BLaER1 (cell line): ENCODE measurements around the gene DHDH.
A peak's percentile ranks its signal among the peaks of the same experiment; 100 is the strongest.

Experiments used
- H3K27ac ChIP-seq: shearing (Covaris generic); formaldehyde crosslinking; 2 replicates; pipeline ENCODE4 v1.8.1; 2022
- H3K27me3 ChIP-seq: shearing (Covaris generic); formaldehyde crosslinking; 2 replicates; pipeline ENCODE4 v1.8.1; 2022
- H3K36me3 ChIP-seq: shearing (Covaris generic); formaldehyde crosslinking; 2 replicates; pipeline ENCODE4 v1.8.1; 2022
- H3K4me1 ChIP-seq: shearing (Covaris generic); formaldehyde crosslinking; 2 replicates; pipeline ENCODE4 v1.8.1; 2022
- H3K4me2 ChIP-seq: shearing (Covaris generic); formaldehyde crosslinking; 2 replicates; pipeline ENCODE4 v1.8.1; 2022
- H3K4me3 ChIP-seq: shearing (Covaris generic); formaldehyde crosslinking; 2 replicates; pipeline ENCODE4 v1.8.1; 2022
- H3K9ac ChIP-seq: shearing (Covaris generic); formaldehyde crosslinking; 2 replicates; pipeline ENCODE4 v1.8.1; 2022
- H3K9me3 ChIP-seq: shearing (Covaris generic); formaldehyde crosslinking; 2 replicates; pipeline ENCODE4 v1.8.1; 2022
- H4K20me1 ChIP-seq: shearing (Covaris generic); formaldehyde crosslinking; 2 replicates; pipeline ENCODE4 v1.8.1; 2022
- Cebpa-rat ChIP-seq: shearing (Covaris generic); IDR thresholded peaks from 2 replicates; pipeline ENCODE4 v1.8.1; 2022

The DHDH gene

DNA sequence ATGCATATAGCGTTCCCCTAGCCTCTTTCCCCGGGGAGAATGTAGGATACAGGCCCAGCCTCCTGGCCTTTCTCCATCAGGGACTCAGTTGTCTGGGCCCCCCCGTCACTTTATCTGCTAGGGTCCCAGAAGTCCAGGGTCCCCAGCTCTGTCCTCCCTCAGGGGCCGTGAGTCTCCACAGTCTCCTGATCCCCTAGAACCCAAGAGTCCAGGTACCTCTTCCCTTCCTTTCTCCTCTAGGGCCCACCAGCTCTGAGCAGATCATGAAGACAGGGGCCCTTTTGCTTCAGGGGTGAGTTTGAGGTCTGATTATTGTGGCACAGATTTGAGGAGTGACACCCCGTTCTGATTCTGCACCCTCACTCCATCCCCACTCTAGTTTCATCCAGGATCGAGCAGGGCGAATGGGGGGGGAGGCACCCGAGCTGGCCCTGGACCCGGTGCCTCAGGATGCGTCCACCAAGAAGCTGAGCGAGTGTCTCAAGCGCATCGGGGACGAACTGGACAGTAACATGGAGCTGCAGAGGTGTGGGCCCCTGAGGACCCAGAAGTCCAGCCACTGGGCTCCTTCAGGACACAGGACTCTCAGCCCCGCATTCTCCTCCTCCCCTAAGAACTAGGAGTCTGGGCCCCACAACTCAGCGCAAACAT, 21.9 kb downstream of the DHDH start:
- peaks cover 21% of the 10 kb centered on the region for H3K36me3 ChIP-seq
- peak overlapping the region; percentile 90 for H3K4me2 ChIP-seq
- peak overlapping the region; percentile 98 for H3K9ac ChIP-seq
- H3K27me3 ChIP-seq = no peaks in the 10 kb centered on the region
- no peak for TF ChIP-seq Cebpa-rat
- peak overlapping the region; percentile 92 for H3K4me3 ChIP-seq
- H3K27ac ChIP-seq = peak overlapping the region; percentile 98
- H4K20me1 ChIP-seq = peaks cover 12% of the 10 kb centered on the region; the same call in 1 of the 2 replicates
- H3K9me3 ChIP-seq = no peaks in the 10 kb centered on the region
- peaks cover 62% of the 10 kb centered on the region for H3K4me1 ChIP-seq

DNA sequence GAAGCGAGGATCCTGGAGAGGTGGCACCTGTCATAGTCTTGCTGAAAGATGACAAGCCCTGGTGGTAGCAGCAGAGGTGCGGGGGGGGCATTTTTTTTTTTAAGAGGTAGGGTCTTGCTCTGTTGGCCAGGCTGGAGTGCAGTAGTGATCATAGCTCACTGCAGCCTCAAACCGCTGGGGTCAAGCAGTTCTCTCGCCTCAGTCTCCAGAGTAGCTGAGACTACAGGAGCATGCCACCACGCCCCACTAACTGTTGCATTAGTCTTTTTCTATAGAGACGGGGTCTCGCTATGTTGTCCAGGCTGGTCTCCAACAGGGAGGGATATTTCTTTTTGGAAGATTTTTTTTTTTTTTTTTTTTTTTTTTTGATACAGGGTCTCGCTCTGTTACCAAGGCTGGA, 24.5 kb downstream of the DHDH start:
- no peak for TF ChIP-seq Cebpa-rat
- peaks cover 54% of the 10 kb centered on the region for H3K4me1 ChIP-seq
- peaks cover 26% of the 10 kb centered on the region for H3K36me3 ChIP-seq
- no peaks in the 10 kb centered on the region for H3K27me3 ChIP-seq
- no peak overlapping the region for H3K27ac ChIP-seq
- H3K4me2 ChIP-seq = no peak overlapping the region
- no peak overlapping the region for H3K4me3 ChIP-seq
- no peak overlapping the region for H3K9ac ChIP-seq
- H3K9me3 ChIP-seq = no peaks in the 10 kb centered on the region
- H4K20me1 ChIP-seq = peaks cover 12% of the 10 kb centered on the region; the same call in 1 of the 2 replicates

DNA sequence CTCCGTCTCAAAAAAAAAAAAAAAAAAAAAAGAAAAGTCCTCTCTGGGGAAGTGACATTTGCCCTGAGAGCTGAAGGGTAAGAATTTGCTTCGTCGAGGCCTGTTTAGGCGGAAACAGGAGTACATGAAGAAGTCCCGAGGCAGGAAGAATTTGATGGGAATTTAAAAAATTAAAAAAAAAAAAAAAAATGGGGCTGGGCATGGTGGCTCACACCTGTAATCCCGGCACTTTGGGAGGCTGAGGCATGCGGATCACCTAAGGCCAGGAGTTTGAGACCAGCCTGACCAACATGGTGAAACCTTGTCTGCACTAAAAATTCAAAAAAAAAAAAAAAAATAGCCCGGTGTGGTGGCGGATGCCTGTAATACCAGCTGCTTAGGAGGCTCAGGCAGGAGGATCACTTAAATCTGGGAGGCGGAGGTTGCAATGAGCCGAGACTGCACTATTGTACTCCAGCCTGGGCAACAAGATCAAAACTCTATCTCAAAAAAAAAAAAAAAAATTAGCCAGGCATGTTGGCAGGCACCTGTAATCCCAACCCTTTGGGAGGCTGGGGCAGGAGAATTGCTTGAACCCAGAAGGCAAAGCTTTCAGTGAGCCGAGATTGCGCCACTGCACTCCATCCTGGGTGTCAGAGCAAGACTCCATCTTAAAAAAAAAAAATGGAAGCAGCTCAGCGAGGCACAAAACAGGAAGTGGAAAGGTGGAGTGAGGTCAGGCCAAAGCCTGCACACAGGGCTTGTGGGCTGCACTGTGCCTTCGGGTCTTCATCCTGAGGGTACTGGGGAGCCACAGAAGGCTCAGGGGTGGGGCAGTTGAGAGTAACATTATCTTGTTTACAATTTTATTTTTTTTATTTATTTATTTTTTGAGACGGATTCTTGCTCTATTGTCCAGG, 26.1 kb downstream of the DHDH start:
- no peak for TF ChIP-seq Cebpa-rat
- Histone ChIP-seq H3K36me3 (peaks cover 26% of the 10 kb centered on the region), H3K4me2 (no peak overlapping the region), H3K27ac (no peak overlapping the region), H3K27me3 (no peaks in the 10 kb centered on the region), H3K4me3 (no peak overlapping the region), H4K20me1 (peaks cover 12% of the 10 kb centered on the region; the same call in 1 of the 2 replicates), H3K4me1 (peaks cover 56% of the 10 kb centered on the region), H3K9me3 (no peaks in the 10 kb centered on the region), H3K9ac (no peak overlapping the region)

DNA sequence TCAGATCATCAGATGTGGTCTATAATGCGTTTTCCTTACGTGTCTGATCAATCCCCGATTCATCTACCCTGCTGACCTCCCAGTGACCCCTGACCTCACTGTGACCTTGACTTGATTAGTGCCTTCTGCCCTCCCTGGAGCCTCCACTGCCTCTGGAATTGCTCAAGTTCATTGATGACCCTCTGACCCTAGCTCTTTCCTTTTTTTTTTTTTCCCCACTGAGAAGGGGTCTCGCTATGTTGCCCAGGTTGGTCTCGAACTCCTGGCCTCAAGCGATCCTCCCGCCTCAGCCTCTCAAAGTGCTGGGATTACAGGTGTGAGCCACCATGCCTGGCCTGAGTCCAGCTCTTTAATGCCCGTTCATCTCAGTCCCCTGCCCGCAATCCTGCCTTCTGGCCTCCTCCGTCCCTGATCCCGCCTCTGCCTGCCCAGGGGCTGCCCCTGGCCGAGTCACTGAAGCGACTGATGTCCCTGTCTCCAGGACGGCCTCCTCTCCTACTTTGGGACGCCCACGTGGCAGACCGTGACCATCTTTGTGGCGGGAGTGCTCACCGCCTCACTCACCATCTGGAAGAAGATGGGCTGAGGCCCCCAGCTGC, 27.7 kb downstream of the DHDH start:
- no peak overlapping the region for H3K9ac ChIP-seq
- H3K4me2 ChIP-seq = peak overlapping the region; percentile 99; the same call in 1 of the 2 replicates
- peaks cover 11% of the 10 kb centered on the region for H4K20me1 ChIP-seq
- H3K4me1 ChIP-seq = peaks cover 49% of the 10 kb centered on the region
- no peaks in the 10 kb centered on the region for H3K27me3 ChIP-seq
- H3K36me3 ChIP-seq = peaks cover 24% of the 10 kb centered on the region
- H3K9me3 ChIP-seq = no peaks in the 10 kb centered on the region
- H3K27ac ChIP-seq = peak overlapping the region; percentile 89
- H3K4me3 ChIP-seq = no peak overlapping the region
- TF ChIP-seq Cebpa-rat = no peak

DNA sequence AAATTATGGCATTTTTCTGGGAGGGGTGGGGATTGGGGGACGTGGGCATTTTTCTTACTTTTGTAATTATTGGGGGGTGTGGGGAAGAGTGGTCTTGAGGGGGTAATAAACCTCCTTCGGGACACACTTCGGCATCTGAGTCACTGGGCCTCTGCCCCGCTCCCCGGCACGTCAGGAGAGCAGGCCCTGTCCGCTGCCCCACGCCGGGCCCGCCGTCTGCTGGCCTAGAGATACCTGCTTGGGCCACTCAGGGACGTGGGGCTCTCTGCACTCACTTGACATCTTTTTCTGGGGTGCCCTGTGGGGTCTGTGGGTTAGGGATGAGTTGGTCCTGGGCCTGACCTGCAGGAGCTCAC, 28.2 kb downstream of the DHDH start:
- no peaks in the 10 kb centered on the region for H3K27me3 ChIP-seq
- peaks cover 15% of the 10 kb centered on the region for H4K20me1 ChIP-seq
- no peak for TF ChIP-seq Cebpa-rat
- H3K9ac ChIP-seq = peak overlapping the region; percentile 72
- no peak overlapping the region for H3K4me3 ChIP-seq
- peak overlapping the region; percentile 89 for H3K27ac ChIP-seq
- H3K9me3 ChIP-seq = no peaks in the 10 kb centered on the region
- H3K36me3 ChIP-seq = peaks cover 25% of the 10 kb centered on the region
- H3K4me1 ChIP-seq = peaks cover 50% of the 10 kb centered on the region
- H3K4me2 ChIP-seq = peak overlapping the region; percentile 99

DNA sequence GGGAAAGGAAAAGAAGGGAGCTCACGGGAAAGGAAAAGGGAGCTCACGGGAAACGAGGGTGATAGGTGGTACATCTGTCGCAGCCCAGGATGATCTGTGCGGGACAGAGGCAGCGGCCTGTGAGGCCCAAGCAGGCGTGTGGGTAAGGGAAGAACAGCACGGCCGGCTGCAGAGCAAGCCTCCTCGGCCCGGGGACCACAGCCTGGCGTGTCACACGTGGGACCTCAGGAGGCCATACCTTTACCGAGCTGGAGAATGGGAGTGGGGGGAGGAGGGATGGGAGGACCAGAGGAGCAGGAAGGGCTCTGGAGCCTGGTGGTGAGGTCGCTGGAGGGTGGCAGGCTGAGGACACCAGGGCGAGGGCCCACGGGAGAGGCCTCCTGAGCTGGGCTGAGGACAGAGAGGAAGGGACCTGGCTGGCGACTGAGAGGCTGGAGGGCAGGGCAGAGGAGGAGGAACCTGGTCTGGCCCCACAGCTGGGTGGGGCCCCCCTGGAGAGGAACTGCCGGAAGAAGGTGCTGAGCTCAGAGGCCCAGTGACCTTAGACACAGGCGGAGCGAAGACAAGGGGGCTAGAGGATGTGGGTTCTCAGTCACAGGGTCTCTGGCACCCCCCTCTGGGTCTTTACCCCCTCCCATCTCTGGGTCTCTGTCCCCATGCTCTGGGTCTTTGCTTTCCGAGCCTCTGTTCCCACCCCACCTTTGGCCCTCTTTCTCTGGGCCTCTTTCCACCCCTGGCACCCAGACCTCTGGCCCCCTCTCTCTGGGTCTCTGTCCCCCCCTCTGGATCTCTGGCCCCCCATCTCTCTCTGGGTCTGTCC, 28.7 kb downstream of the DHDH start:
- H3K27ac ChIP-seq = peak overlapping the region; percentile 89
- H3K9me3 ChIP-seq = no peaks in the 10 kb centered on the region
- H3K4me1 ChIP-seq = peaks cover 55% of the 10 kb centered on the region
- H3K36me3 ChIP-seq = peaks cover 28% of the 10 kb centered on the region
- peak overlapping the region; percentile 72 for H3K9ac ChIP-seq
- TF ChIP-seq Cebpa-rat = no peak
- H3K27me3 ChIP-seq = no peaks in the 10 kb centered on the region
- peaks cover 21% of the 10 kb centered on the region for H4K20me1 ChIP-seq
- peak overlapping the region; percentile 99 for H3K4me2 ChIP-seq
- peak overlapping the region; percentile 38; the same call in 1 of the 2 replicates for H3K4me3 ChIP-seq

DNA sequence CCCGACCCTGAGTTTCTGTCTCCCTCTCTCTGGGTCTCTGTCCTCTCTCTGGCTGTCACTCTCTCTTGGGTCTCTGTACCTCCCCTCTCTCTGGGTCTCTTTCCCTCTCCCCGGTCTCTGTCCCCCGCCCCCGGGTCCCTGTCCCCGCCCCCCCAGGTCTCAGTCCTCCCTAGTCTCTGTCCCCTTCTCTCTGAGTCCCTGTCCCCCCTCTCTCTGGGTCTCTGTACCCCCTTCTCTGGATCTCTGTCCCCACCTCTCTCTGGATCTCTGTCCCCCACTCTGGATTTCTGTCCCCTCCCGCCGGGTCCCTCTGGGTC, 29.3 kb downstream of the DHDH start:
- Histone ChIP-seq H3K27ac (peak overlapping the region; percentile 89), H3K9me3 (no peaks in the 10 kb centered on the region), H4K20me1 (peaks cover 26% of the 10 kb centered on the region), H3K4me2 (peak overlapping the region; percentile 99), H3K27me3 (no peaks in the 10 kb centered on the region), H3K4me1 (peaks cover 61% of the 10 kb centered on the region), H3K36me3 (peaks cover 29% of the 10 kb centered on the region), H3K9ac (peak overlapping the region; percentile 72), H3K4me3 (peak overlapping the region; percentile 38; the same call in 1 of the 2 replicates)
- no peak for TF ChIP-seq Cebpa-rat

DNA sequence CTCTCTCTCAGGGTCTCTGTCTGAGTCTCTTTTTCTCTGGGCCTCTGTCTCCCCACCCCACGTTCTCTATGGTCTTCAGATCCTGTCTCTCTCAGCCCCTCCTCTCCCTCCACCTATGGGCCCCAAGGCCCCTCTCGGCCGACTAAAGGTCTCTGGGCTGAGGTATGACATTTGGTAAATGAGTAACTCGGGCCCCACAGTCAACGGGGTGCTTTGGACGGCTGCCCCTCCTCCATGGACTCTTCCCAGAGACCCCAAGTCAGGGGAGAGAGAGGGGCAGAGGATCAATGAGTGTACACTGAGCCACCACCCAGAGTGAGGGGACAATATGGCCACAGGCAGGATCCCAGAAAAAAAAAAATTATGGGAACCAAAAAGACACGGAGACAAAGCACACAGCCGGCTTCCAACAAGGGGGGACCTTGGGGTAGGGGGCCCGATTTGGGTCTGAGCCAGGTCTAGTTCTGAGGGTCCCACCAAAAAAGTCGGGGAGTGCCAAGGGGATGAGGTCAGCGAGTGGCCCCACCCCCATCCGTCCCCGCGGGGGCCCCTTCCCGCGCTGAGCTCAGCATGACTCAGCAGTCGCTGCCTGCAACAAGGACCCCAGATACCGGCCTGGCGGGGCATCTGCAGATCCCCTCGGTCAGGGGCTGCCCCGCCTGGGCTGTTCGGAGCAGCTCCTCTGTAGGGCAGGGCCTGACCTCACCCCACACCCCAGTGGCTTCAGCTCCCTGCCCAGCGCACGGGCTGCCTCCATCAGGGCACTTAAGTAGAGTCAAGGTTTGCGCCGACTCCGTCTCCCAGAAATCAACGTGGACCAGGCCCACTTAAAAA, 30.1 kb downstream of the DHDH start:
- H3K9me3 ChIP-seq = no peaks in the 10 kb centered on the region
- H4K20me1 ChIP-seq = peaks cover 34% of the 10 kb centered on the region
- H3K4me2 ChIP-seq = peak overlapping the region; percentile 99
- H3K27me3 ChIP-seq = no peaks in the 10 kb centered on the region
- peaks cover 69% of the 10 kb centered on the region for H3K4me1 ChIP-seq
- H3K9ac ChIP-seq = peak overlapping the region; percentile 66
- peaks cover 31% of the 10 kb centered on the region for H3K36me3 ChIP-seq
- TF ChIP-seq Cebpa-rat = no peak
- H3K4me3 ChIP-seq = peak overlapping the region; percentile 62
- H3K27ac ChIP-seq = peak overlapping the region; percentile 80
